GM10248 (cell line): ENCODE data around the gene PCIF1.

ENCODE experiments used
- CTCF ChIA-PET: fragments of 300-600 bp; sonication (Branson Sonifier 250); formaldehyde crosslinking; extraction: SDS; loops from one replicate; lab custom pipeline; 2021; ENCODE audit warnings: antibody characterized with exemption; lab: Yijun Ruan, JAX
- POLR2A ChIA-PET: fragments of 350-650 bp; sonication (Branson Sonifier 250); formaldehyde crosslinking; extraction: SDS; loops from one replicate; lab custom pipeline; 2020; ENCODE audit warnings: antibody characterized with exemption; lab: Yijun Ruan, JAX
- DNase-seq: peaks from one replicate; pipeline ENCODE4 v3.0.0; 2012; ENCODE audit errors: extremely low spot score
- TF ChIP-seq, protein P1 (sequence below): IDR thresholded peaks from 2 replicates; pipeline ENCODE4 v1.5.1; 2012; ENCODE audit warnings: mild to moderate bottlenecking, low read depth; ENCODE audit errors: extremely low read depth, missing control alignments, control extremely low read depth

Gene PCIF1

DNA sequence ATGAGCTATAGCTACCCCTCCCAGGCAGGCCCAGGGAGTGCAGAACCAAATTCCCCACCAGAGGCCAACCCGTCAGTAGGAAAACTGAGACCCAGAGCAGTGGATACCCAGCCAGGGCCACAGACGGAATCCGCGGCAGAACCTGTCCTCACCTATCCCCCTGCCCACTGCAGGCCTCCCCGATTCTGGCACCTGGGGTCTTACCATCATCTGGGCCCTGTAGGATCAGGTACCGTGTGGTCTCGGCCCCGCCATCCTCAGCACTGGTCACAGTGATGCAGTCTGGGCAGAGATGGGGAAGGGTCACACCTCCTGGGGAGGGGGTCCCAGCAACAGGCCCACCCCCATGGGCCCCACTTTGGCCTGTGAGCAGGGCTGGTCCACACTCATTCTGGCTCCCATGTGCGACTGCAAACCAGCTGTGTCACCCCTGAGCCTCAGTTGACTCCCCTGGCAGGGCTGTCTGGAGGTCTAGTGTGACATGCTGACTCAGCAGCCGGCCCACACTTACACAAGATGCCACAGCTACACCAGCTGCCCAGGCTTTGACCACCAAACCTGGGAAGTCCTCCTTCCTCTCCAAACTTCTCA is 33.7 kb downstream of the PCIF1 start:
- CTCF ChIA-PET: interaction anchor here (0.9 to 5.7 kb wide), 9 partner anchors 8 to 169 kb away, joined by 3 to 92 read pairs (median 21); partner anchors contain the start of genes CTSA and NEURL2
- POLR2A ChIA-PET: interaction anchor here (1.1 kb wide), 1 partner anchor 33 kb away, joined by 4 read pairs; no protein-coding TSS in a partner anchor
- no peak for DNase-seq
- TF ChIP-seq, protein P1, sequence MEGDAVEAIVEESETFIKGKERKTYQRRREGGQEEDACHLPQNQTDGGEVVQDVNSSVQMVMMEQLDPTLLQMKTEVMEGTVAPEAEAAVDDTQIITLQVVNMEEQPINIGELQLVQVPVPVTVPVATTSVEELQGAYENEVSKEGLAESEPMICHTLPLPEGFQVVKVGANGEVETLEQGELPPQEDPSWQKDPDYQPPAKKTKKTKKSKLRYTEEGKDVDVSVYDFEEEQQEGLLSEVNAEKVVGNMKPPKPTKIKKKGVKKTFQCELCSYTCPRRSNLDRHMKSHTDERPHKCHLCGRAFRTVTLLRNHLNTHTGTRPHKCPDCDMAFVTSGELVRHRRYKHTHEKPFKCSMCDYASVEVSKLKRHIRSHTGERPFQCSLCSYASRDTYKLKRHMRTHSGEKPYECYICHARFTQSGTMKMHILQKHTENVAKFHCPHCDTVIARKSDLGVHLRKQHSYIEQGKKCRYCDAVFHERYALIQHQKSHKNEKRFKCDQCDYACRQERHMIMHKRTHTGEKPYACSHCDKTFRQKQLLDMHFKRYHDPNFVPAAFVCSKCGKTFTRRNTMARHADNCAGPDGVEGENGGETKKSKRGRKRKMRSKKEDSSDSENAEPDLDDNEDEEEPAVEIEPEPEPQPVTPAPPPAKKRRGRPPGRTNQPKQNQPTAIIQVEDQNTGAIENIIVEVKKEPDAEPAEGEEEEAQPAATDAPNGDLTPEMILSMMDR: no peak

DNA sequence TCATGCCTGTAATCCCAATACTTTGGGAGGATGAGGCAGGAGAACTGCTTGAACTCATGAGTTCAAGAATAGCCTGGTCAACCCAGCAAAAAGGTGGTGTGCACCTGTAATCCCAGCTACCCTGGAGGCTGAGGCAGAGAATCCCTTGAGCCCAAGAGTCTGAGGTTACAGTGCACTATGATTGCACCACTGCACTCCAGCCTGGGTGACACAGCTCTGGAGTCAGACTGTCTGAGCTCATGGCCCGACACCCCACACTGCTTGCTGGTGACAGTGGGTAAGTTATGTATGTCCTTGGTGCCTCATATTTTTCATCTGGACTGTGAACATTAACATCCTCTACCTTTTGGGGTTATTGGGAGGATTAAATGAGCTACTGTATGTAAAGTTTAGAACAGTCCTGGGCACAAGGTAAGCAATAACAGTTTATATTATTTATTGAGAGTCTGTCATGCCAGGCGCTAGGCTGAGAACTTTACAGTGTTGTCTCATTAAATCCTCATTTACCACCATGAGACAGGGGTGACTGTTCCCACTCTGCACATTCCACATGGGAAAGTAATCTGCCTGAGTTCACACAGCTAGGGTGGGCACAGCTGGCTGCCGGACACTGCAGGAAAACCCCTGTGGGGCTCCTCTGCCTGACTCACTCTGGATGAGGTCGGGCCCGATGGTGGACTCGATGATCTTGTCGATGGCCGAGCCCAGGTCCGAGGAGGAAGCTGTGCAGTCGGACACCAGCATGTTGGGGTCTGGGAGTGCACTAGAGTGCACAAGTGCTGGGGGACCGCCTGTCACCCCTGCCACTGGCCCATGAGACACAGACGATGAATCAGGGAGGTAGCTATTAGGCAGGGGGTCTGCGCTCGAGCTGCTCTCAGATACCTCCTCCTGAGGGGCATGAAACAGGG is 34.6 kb downstream of the PCIF1 start:
- no peak for DNase-seq
- TF ChIP-seq, protein P1: no peak
- ChIA-PET POLR2A (interaction anchor here (0.7 to 1.4 kb wide), 6 partner anchors 8 to 152 kb away, joined by 3 to 5 read pairs (median 3); no protein-coding TSS in a partner anchor), CTCF (interaction anchor here (0.9 to 5.7 kb wide), 34 partner anchors 9 to 445 kb away, joined by 3 to 92 read pairs (median 7); partner anchors contain the start of genes CTSA, MMP9, NEURL2 and PCIF1)

DNA sequence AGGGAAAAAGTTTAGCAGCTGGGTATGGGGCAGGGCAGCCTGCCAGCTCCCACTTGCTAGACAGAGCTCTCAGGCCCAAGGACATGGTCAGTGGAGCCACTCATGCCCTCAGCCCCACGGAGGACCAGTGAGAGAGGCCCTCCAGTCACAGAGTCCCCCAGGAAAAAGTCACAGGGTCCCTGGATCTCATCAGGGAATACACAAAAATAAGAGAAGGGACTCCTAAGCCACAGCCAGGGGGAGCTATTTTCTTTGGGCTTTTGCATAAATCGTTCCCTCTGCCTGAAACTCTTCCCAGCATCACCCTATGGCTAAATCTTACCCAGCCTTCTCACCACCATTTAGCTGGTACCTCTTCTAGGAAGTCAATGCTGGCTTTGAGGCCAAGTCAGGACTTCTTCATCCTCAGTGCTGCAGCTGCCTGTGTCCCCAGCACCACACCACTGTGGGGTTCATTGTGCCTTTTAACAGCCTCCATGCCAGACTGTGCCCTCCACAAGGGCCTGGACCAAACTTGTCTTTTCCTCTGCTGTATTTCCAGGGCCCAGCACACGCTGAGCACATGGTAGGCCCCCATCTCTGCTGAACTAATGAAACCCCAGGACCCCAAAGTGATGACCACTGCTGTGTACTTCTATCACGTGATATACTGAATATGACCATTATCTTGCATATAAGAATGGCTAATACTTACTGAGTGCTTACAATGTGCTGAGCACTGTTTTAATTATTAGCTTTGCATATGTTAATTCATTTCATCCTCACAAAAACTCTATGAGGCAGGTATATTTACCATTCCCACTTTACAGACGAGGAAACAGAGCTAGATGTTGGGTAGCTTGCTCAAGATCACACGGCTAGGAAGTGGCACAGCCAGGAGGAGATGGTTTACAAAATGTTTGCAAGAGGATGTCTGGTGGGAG is 35.5 kb downstream of the PCIF1 start:
- POLR2A ChIA-PET: interaction anchor here (0.6 to 2.9 kb wide), 7 partner anchors 9 to 151 kb away, joined by 3 to 14 read pairs (median 3); partner anchors contain the start of gene PCIF1
- peak; percentile 46 for DNase-seq
- CTCF ChIA-PET: interaction anchor here (0.7 to 5.7 kb wide), 40 partner anchors 9 to 533 kb away, joined by 3 to 92 read pairs (median 4); partner anchors contain the start of genes CTSA, MMP9, NEURL2 and PCIF1

DNA sequence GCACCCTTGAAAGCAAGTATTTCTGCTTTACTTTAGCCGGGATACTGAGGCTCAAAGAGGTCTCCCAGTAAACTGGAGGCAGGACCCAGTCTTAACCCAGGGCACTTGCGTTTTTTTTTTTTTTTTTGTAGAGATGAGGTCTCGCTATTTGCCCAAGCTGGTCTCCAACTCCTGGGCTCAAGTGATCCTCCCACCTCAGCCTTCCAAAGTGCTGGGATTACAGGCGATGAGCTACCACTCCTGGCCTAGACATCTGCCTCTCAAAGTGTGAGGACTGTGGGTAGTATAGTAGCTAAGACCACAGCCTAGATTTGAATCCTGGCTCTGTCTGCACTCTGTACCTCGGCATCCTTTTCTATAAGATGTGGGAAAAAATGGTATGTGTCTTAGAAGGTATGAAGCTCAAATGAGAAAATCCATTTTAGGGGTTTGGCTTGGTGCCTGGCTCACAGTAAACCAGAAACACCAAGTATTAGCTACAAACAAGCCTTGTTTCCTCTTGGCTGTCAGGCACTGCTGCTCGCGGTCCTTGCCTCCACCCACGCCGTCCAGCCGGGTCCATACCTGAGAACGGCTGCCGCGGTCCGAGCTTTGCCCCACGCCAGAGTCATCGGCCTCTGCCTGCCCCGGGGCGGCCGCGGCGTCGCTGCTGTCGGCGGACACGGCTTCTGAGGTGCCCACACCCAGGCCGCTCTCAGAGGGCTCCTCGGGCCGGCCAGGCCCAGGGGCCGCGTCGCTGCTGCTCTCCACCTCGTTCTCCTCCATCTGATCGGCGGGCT is 36.4 kb downstream of the PCIF1 start:
- no peak for DNase-seq
- ChIA-PET CTCF (interaction anchor here (0.8 to 5.7 kb wide), 29 partner anchors 10 to 534 kb away, joined by 3 to 92 read pairs (median 7); partner anchors contain the start of genes CTSA, NEURL2 and PCIF1), POLR2A (interaction anchor here (0.6 to 2.9 kb wide), 4 partner anchors 19 to 436 kb away, joined by 3 to 14 read pairs (median 8); partner anchors contain the start of genes ELMO2 and PCIF1)
- TF ChIP-seq, protein P1: no peak

More for the DNA sequence above, 35.5 kb downstream of the PCIF1 start:
- TF ChIP-seq, protein P1: peak; percentile 47

DNA sequence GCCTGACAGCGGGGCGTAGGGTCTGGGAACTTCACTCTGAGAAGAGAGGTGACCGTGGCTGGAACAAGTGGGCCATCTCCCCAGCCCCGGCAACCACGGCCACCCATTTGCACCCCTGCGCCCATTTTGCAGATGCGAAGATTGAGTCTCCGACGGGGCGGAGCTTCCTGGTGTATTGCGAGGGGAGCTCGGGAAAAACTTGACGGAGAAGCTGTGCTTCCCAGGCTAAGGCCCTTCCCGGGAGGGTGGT is 36.9 kb downstream of the PCIF1 start:
- ChIA-PET CTCF (interaction anchor here (0.9 to 5.7 kb wide), 14 partner anchors 9 to 172 kb away, joined by 3 to 92 read pairs (median 16); partner anchors contain the start of genes CTSA, NEURL2 and PCIF1), POLR2A (interaction anchor here (0.5 to 2.9 kb wide), 6 partner anchors 29 to 960 kb away, joined by 3 to 14 read pairs (median 3); partner anchors contain the start of genes ELMO2 and PCIF1)
- TF ChIP-seq, protein P1: no peak
- no peak for DNase-seq
